Measurements from ENCODE around the gene TRIM8. TPM values are rescaled to one million over a fixed set of nuclear protein-coding genes. Genes with fewer than 3 reads are reported as not detected.

The TRIM8 gene
- total RNA-seq, 2 experiments from 2014 or later = 80.9 to 81.6 TPM

- no peaks in the 10 kb centered on the region for H3K9me3 Mint-ChIP-seq
- peaks cover 59% of the 10 kb centered on the region for H3K36me3 Mint-ChIP-seq (ENCODE audit: low read depth)
These were observed 54.6 kb downstream of the TRIM8 start for GRCh38 chr10:102698894-102699293.

GRCh38 chr10:102701272-102701671 is 57.0 kb downstream of the TRIM8 start:
- DNase-seq (no peak), ATAC-seq (ENCODE audit: poor library complexity) (no peak)
- peaks cover 50% of the 10 kb centered on the region for H3K36me3 Mint-ChIP-seq (ENCODE audit: low read depth)
- H3K4me3 Mint-ChIP-seq = no peak overlapping the region
- no peaks in the 10 kb centered on the region for H3K4me1 ChIP-seq (ENCODE audit: insufficient read depth, low read length)
- CTCF ChIA-PET = interaction anchor here (1.1 kb wide), 1 partner anchor 12 kb away, joined by 3 read pairs; no protein-coding TSS in a partner anchor
- peaks cover 2% of the 10 kb centered on the region for H3K4me1 Mint-ChIP-seq (ENCODE audit: low read depth)
- no peaks in the 10 kb centered on the region for H3K9me3 Mint-ChIP-seq
- TF ChIP-seq, protein P1, sequence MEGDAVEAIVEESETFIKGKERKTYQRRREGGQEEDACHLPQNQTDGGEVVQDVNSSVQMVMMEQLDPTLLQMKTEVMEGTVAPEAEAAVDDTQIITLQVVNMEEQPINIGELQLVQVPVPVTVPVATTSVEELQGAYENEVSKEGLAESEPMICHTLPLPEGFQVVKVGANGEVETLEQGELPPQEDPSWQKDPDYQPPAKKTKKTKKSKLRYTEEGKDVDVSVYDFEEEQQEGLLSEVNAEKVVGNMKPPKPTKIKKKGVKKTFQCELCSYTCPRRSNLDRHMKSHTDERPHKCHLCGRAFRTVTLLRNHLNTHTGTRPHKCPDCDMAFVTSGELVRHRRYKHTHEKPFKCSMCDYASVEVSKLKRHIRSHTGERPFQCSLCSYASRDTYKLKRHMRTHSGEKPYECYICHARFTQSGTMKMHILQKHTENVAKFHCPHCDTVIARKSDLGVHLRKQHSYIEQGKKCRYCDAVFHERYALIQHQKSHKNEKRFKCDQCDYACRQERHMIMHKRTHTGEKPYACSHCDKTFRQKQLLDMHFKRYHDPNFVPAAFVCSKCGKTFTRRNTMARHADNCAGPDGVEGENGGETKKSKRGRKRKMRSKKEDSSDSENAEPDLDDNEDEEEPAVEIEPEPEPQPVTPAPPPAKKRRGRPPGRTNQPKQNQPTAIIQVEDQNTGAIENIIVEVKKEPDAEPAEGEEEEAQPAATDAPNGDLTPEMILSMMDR (IDR thresholded peaks at IDR 0.05) = no peak
- intact Hi-C loops (cut with DNase I, micrococcal nuclease) = no loop called here
- H3K27ac Mint-ChIP-seq = no peak overlapping the region
- no peaks in the 10 kb centered on the region for H3K27me3 ChIP-seq (ENCODE audit: control insufficient read depth in 1 of 2, insufficient read depth in 2 of 2, low read length in 2 of 2)
- H3K36me3 ChIP-seq (ENCODE audit: insufficient read depth, low read length) = peaks cover 35% of the 10 kb centered on the region
- POLR2A ChIA-PET = interaction anchor here (0.6 to 1.7 kb wide), 2 partner anchors 9 to 74 kb away, joined by 3 to 4 read pairs; no protein-coding TSS in a partner anchor
- no peaks in the 10 kb centered on the region for H3K27me3 Mint-ChIP-seq
- H3K4me3 ChIP-seq (ENCODE audit: low read length) = no peak overlapping the region
- H3K9me3 ChIP-seq (ENCODE audit: control insufficient read depth in 1 of 2, insufficient read depth in 1 of 2, low read length in 2 of 2) = no peaks in the 10 kb centered on the region
- no peak overlapping the region for H3K27ac ChIP-seq (ENCODE audit: low read depth in 1 of 2, low read length in 2 of 2)

More at GRCh38 chr10:102698894-102699293, 54.6 kb downstream of the TRIM8 start:
- DNase-seq = no peak
- no peaks in the 10 kb centered on the region for H3K9me3 ChIP-seq (ENCODE audit: control insufficient read depth in 1 of 2, insufficient read depth in 1 of 2, low read length in 2 of 2)
- ChIA-PET POLR2A (no interaction called here), CTCF (no interaction called here)
- no peak overlapping the region for H3K27ac ChIP-seq (ENCODE audit: low read depth in 1 of 2, low read length in 2 of 2)
- H3K4me3 ChIP-seq (ENCODE audit: low read length) = no peak overlapping the region
- intact Hi-C loops (cut with DNase I, micrococcal nuclease) = no loop called here
- H3K27me3 Mint-ChIP-seq = no peaks in the 10 kb centered on the region
- no peaks in the 10 kb centered on the region for H3K4me1 Mint-ChIP-seq (ENCODE audit: low read depth)
- H3K36me3 ChIP-seq (ENCODE audit: insufficient read depth, low read length) = peaks cover 34% of the 10 kb centered on the region
- TF ChIP-seq, protein P1 (IDR thresholded peaks at IDR 0.05) = no peak
- H3K27ac Mint-ChIP-seq = no peak overlapping the region
- no peak for ATAC-seq (ENCODE audit: poor library complexity)
- no peak overlapping the region for H3K4me3 Mint-ChIP-seq
- H3K4me1 ChIP-seq (ENCODE audit: insufficient read depth, low read length) = no peaks in the 10 kb centered on the region
- no peaks in the 10 kb centered on the region for H3K27me3 ChIP-seq (ENCODE audit: control insufficient read depth in 1 of 2, insufficient read depth in 2 of 2, low read length in 2 of 2)

DNA sequence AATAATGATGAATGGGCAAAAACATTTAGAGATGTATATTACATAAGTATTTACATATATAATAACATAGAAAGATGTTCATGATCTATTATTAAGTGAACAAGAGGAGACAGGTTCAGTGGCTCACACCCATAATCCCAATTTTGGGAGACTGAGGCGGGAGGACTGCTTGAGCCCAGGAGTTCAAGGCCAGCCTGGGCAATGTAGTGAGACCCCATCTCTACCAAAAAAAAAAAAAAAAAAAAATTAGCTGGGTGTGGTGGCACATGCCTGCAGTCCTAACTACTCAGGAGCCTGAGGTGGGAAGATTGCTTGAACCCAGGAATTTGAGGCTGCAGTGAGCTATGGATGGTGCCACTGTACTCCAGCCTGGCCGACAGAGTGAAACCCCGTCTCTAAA is 57.5 kb downstream of the TRIM8 start:
- ChIA-PET CTCF (interaction anchor here (1.1 kb wide), 1 partner anchor 12 kb away, joined by 3 read pairs; no protein-coding TSS in a partner anchor), POLR2A (interaction anchor here (0.6 to 1.7 kb wide), 2 partner anchors 9 to 73 kb away, joined by 3 to 4 read pairs; no protein-coding TSS in a partner anchor)
- no peaks in the 10 kb centered on the region for H3K27me3 ChIP-seq (ENCODE audit: control insufficient read depth in 1 of 2, insufficient read depth in 2 of 2, low read length in 2 of 2)
- peaks cover 30% of the 10 kb centered on the region for H3K36me3 ChIP-seq (ENCODE audit: insufficient read depth, low read length)
- no peak for ATAC-seq (ENCODE audit: poor library complexity)
- H3K4me3 ChIP-seq (ENCODE audit: low read length) = no peak overlapping the region
- H3K4me3 Mint-ChIP-seq = no peak overlapping the region
- intact Hi-C loops (cut with DNase I, micrococcal nuclease) = no loop called here
- DNase-seq = no peak
- no peaks in the 10 kb centered on the region for H3K4me1 ChIP-seq (ENCODE audit: insufficient read depth, low read length)
- no peaks in the 10 kb centered on the region for H3K9me3 Mint-ChIP-seq
- no peak overlapping the region for H3K27ac Mint-ChIP-seq
- H3K27me3 Mint-ChIP-seq = no peaks in the 10 kb centered on the region
- TF ChIP-seq, protein P1 (IDR thresholded peaks at IDR 0.05) = no peak
- H3K9me3 ChIP-seq (ENCODE audit: control insufficient read depth in 1 of 2, insufficient read depth in 1 of 2, low read length in 2 of 2) = no peaks in the 10 kb centered on the region
- H3K36me3 Mint-ChIP-seq (ENCODE audit: low read depth) = peaks cover 45% of the 10 kb centered on the region
- H3K4me1 Mint-ChIP-seq (ENCODE audit: low read depth) = peaks cover 4% of the 10 kb centered on the region
- H3K27ac ChIP-seq (ENCODE audit: low read depth in 1 of 2, low read length in 2 of 2) = no peak overlapping the region

Data from CD4-positive, alpha-beta T cell (primary cell).